IPS DF 19.7 (cell line): ENCODE measurements around the gene BIRC3.

Experiments
- DNase-seq: peaks from one replicate; pipeline ENCODE4 v3.0.0-alpha.2; 2013; ENCODE audit warnings: low read depth, low spot score

The BIRC3 gene

DNA sequence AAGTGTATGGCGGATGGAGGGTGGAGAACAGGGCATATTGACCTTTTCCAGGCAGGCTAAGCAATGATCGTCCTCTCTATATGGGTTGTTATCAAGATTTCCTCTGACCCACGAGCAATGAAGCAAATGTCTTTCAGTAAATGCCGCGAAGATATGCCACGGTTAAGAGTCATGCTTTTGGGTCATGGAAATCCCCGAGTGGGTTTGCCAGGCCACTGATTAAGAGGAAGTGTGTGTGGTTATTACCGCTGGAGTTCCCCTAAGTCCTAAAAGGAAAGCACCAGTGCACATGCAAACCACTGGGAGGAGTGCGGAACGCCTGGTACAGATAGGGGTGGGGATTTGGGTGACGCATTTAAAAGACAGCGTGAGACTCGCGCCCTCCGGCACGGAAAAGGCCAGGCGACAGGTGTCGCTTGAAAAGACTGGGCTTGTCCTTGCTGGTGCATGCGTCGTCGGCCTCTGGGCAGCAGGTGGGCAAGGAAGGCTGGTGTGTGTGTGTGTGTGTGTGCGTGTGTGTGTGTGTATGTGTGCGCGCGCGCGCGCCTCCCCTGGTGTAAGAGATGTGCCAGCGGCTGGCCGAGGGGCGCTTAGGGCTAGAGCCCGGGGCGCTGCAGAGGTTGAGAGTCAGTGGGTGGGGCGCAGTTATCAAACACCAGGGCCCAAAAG lies at the start of gene BIRC3:
Gene BIRC3, plus strand, starts transcription at position 386 of the 669 bp plus-strand sequence. CDS start 7,026 bp downstream, outside the sequence.
- peak; percentile 35 for DNase-seq

DNA sequence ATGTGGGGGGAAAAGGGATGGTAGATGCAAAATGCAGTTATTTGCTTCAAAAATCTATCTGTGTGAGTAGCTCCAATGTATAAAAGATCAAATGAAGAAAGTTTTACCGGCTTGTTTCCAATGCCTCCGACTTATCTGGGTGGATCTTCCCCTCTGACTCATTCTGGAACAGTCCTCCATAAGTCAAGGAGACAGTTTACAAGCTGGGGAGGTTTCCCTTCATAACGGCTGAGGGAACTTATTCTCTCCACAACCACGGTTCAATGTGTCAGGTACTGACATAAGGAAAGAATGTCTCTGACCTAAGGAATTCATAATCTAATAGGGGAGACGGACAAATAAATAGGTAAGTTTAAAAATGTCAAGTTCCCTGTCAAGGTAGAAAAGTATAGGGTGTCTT lies 49.7 kb upstream of the BIRC3 start:
- DNase-seq = no peak

DNA sequence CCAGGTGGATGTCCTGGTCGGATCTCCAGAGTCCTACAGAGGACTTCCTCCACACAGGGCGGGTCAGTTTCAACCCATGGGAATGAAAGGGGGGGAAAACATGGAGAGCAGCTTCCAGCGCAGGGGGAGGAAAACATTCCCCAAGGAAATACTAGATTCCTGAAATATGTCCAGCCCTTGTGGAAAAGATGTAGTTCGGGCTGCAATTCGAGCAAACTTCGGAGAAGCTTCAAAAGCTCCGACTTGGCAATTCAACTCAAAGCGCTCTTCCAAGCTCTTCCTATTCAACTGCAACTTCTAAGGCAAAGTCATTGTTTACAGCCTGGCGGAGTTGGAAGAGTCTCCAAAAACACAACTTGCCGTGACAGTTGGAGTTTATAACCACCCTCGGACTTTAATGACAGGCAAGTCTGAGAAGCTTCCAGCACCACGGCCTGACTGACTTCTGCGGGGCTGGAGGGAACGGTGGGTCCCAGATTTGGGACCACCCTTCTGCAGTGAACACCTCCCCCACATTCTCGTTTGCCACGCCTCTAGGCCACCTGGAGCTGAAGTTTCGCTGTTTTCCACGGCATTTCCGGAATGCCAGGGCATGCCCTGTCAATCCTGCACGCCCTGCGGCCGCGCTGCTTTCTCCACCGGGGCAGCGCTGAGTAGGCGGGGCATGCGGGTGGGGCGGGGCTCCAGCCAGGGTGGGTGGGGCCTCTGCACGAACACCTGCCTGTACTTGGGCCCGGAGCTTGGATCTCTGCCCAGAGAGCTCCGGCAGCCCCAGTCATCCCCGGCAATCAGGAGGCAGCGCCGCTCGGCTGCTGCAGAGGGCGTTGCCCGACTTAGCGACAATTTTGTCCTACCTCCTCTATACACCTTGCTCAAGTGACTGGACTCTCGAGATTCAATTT lies 49.0 kb upstream of the BIRC3 start:
- DNase-seq = no peak

DNA sequence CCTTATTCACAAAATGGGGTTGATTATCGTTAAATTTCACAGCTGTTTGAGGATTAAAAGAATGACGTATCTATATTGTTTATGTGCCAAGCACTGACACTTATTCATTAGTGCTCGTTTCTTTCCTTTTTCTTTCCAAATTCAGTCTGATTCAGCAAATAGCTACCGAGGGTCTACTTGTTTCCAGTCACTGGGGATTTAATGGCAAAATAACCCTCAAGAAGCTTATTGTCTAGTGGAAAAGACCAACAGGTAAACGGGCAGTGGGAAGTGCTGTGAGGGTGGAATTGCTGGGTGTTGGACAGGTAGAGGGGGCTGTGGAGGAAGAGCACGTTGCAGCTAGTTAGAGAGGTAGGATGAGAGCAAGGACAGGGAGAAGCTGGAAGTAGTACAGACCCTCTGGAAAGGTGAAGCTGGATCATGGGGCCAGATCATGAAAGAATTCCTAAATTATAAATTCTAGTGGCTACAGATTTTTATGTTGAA lies 48.3 kb upstream of the BIRC3 start:
- no peak for DNase-seq

DNA sequence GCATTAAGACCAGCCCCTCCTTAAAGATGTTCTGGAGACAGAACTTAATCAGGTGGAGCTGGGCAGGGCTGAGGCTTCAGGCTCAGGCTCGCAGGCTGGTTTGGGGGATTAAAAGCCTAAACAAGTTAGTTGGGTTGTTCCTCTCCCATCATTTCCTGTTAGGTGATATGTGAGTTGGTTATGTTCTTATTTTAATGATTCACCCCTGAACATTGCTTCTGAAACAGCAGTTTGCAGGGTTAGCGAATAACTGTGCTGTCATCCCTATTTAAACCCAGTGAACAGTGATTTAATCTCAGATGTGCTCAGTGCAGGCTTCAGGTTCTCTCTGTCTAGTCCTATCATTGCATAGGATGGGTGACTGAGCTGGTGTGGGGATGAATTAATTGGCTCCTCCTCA lies 47.4 kb upstream of the BIRC3 start:
- DNase-seq = no peak

DNA sequence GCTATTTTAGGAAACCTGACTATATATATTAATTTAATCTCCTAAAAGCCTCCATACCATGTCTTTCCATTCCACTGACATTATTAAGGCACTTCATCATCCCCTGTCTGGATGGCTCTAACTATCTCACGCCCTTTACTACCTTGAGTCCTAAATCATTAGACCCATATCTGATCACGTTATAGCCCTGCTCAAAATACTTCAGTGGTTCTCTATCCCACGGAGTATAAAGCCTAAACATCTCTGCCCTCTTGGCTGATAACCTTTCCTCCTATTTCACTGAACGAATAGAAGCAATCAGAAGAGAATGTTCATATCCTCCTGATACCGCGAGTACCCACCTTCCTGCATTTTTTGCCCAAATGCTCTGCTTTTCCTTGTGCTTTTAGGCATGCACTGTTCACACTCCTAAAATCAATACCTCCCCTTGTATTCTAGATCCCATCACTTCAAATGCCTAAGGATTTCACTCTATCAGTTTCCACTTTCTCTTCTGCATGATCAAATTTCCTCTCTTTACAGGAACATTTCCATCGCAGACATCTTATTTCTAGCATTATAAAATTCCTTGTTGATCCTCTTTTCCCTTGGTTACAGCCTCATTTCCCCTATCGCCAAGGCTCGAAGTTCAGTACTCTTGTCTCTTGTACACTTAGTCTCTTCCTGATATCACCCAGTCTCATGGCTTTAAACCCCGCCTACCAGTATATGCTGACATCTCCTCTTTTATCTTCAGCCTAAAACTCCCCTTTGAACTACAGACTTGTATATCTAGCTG lies 45.0 kb upstream of the BIRC3 start:
- DNase-seq = no peak

DNA sequence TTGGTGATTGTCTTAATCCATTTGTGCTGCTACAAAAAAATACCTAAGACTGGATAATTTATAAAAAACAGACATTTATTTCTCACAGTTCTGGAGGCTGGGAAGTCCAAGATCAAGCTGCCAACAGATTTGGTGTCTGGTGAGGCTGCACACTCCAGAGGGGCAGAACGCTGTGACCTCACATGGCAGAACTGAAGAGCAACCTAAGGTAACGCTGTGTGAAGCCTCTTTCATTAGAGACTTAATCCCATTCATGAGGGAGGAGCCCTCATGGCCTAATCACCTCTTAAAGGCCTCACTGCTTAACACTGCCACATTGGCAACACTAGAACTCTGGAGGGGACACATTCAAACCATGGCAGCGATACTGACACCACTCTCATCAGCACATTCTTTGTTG lies 42.7 kb upstream of the BIRC3 start:
- no peak for DNase-seq

DNA sequence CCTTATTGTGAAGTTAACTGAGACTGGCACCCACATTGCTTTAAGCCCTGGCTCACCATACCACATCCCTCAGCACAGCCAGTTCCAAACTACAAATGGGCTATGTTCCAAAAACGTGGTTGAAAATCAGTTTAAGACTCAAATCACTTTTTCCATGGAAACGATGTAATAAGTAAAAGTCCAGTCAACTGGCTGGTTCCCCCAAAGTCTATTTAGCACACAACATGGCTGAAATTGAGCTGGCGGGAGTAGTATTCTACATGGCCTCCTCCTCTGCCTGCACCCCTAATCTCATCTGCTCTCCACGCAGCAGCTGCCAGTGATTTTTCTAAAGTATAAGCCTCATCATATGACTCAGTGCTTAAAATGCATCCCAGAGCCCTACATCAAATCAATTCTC lies 40.9 kb upstream of the BIRC3 start:
- DNase-seq = no peak

DNA sequence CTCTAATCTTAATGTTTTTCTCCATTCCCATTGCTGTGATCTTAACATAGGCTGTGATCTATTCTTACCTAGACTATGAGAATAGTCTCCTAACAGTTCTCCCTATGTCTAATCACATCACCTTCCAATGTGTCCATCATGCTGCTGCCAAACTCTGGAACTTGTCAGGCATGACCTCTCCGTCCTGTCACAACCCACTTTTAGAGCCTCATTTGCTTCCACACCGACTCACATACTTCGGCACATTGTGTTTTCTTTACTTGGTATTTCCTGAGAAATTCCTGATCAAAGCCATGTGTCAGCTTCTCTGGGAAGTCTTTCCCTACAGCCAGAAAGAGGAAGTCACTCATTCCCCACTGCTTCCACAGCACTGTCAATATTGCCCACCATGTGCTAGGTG lies 40.5 kb upstream of the BIRC3 start:
- DNase-seq = no peak

DNA sequence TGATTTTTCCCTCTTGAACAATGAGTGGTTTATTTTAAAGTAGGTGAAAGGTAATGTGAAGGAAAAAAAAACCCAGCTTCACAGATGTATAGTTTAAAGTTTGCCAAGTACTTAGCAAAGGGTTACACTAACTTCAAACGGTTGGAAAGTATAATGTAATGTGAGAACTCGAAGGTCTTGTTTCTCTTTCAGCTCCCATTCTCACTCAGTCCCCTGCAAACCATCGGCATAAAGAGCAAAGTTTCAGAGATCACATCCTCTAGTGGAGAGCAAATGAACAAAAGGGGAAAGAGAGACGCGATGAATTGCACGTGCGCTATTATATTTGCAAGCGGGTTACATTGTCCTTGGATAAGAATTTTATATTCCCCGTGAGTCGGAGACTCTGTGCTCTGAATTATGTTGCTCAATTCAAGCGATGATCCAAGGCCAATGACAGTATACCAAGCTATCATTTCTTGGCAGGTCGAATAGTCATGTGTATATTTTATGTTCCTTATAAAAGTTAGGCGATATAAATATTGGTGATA lies 37.6 kb upstream of the BIRC3 start:
- DNase-seq = no peak

DNA sequence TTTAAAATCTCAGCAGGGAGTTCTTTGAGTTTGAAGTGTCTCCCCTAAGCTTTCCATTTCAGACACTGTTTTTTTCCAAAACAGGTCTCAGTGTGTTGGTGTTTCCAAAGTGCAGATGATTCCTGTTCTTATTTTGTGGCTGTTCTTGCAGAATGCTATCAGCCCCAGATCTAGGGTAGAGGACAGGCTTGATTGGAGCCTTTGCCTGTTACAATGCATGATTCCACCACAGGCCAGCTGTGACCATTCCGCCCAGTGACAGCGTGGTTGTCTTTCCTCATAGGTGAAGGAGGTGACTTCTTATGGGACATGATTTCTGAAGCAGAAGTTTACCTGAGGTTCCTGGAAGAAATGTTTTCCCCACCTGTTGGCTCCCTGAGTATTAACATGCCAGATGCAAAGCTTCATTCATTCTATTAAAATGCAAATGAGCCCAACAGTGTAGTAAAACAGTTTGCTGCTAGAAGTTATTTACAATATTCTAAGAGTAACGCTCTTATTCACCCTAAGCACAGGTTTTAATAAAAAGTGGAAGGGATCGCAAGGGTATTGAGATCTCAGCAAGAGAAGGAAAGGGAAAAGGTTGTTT lies 36.9 kb upstream of the BIRC3 start:
- no peak for DNase-seq

DNA sequence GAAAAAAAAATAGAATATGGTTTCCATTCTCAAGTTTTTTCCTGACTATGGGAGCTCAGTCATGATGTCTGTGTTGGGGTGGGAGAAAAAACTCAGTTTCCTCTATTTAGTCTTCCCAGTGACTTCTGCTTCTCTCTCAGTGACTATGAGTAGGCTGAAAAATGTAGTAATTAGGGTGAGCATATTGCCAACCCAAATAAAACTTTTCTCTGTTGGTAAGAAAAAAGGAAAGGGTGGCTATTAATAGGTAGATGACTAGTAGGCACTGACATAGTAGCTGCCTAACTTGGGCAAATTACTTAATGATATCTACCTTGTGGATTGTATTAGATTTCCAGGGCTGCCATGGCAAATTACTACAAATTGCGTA lies 34.2 kb upstream of the BIRC3 start:
- no peak for DNase-seq

DNA sequence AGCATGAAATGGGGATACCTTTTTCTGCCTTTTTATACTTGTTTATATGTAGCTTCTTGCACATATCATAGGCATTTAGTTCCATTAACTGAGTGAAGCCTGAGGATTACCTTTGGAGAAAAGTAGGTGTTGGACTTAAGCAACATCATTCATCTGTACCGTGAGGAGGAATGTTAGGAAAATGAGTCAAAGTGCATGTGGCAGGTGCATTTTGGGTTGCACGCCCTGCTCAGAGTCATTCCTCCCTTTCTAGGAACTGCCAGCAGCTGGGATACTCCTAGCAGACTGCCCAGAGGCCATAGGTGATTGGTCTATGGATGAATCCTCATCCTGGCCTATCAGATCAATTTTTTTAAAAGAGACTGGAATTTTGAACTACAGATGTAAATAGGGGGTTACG lies 33.3 kb upstream of the BIRC3 start:
- no peak for DNase-seq

DNA sequence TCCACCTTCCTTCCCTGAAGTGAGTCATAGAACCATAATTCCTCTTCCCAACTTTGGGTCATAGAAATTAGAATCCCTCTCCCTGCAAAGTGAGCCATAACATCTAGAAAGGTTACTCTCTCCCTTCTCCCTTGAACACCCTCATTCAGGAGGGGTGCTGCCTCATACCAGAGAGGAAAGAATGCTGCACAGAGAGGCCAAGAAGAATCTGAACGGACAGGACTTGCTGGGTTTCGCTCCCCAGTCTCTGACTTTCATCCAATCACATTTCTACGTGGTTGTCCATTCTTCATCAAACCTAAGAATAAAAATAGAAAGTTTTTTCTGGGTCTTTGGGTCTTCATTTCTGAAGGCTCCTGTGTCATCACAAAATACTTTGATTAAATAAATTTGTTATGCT lies 31.0 kb upstream of the BIRC3 start:
- no peak for DNase-seq

DNA sequence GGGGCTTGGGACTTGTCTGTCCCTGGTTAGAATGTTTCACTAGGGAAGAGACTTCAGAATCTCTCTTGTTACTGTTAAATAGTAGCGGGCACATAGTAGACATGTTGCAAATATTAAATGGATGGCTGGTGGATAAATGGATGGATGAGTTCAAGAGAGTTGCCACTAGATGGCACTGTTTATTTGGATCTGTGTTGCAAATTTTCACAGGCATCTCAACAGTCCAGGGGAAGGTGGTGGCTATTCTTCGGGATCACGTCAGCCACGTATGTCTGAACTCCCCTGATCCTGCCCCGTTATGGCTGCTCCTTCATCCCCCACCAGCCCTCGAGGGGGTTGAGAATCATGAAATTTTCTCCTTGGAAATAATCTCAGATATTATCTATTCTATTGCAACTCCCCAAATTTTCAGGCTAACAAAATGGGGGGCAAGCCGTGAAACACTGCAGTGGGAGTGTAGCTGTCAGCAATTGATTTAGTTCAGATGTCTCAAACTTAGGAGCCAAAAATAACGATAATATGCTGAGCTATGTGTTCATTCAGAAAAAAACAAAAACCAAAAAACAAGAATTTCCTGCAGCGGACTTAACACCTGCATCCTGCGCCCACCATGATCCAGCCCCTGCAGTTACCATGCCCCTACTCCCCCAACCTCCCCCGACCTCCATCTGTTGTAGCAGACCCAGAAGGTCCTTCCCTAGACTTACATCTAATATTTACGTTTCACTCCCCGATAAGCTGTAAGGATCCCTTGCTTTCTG lies 29.1 kb upstream of the BIRC3 start:
- DNase-seq = peak; percentile 38

DNA sequence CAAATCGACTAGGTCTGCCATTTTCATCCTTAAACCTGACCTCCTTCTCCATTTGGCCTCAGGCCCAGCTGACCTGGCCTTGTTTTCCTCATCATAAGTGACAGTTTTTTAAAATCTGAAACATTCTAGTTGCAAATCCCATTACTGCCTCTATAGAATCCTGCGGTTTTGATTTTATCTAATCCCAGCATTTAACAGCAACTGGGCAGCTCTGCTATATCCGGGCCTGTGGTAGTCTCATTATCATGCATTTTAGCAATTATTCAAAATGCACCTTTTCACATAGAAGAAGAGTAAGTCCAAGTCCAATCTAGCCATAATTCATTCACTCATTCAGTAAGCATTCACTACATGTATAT lies 28.6 kb upstream of the BIRC3 start:
- DNase-seq = no peak

DNA sequence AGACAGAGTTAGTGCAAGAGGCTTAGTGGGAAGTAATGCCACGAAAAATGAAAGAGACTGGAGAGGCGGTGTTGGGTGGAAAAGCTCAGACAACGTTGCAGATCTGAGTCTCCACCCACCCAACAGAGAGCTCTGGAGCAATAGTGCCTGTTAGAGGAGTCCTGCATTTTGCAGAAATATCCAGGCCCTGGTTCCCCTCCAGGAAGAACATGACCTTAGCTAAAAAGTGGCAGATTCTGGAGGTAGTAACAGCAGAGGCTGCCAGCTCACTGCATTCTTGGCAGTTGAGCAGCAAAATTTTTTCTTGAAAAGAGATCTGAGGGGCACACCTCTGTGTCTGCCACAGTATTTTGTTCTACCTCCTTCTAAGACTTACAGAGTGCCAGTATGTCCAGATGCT lies 27.7 kb upstream of the BIRC3 start:
- DNase-seq = no peak

DNA sequence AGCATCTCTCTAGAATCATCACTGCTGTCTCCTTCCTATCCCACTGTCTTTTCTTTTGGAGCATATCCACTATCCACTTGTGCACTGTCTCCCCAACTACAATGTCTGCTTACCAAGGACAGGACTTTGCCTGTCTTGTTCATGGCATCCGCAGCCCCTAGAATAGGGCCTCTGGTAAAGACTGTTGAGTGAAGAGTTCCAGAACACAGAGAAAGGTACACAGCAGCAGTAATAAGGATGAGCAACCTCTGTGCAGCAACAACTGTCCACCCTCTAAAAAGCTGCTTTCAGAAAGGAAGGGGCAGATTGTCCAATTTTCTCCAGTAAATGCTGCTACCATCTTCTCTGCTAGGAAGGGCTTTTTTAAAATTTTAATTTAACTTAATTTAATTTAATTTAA lies 25.5 kb upstream of the BIRC3 start:
- no peak for DNase-seq

DNA sequence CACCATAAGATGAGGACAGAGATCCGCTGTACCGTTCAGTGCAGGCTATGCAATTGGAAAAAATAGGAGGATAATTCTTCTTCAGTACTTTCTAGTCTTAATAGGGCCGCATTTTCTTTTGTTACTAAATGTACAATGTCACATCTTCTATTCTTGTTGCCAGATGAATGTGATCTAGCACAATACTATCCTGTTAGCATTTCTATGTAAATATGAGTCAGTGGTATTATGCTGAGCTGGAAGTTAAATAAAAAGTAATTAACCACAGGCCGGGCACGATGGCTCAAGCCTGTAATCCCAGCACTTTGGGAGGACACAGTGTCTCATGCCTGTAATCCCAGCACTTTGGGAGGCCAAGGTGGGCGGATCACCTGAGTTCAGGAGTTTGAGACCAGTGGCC lies 24.4 kb upstream of the BIRC3 start:
- DNase-seq = no peak

DNA sequence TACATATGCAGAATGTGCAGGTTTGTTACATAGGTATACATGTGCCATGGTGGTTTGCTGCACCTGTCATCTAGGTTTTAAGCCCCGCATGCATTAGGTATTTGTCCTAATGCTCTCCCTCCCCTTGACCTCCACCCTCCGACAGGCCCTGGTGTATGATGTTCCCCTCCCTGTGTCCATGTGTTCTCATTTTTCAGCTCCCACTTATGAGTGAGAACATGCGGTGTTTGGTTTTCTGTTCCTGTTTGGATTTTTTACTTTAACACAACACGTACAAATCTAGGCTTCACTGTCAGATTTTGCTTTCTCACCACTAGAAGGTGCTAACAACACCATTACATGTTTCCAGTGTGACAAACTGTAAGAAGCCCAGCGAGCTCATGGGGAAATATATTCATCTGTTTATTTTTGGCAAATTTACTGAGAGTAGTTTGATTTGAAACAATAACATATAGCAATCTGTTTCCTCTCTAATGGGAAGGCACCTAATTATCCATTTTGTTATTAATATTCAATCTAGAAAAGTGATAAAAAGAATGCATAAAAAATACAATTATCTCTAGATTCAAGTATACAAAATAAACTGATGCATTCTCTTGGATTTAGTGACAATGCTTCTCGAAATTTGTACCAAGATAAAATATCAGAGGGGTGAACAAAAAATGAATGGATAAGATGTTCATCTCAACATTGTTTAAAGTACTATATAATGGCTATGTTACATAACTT lies 23.2 kb upstream of the BIRC3 start:
- DNase-seq = no peak
